Lower lobe of right lung (tissue), 2 donors: ENCODE measurements around the gene PHACTR1. TPM values are rescaled to one million over a fixed set of nuclear protein-coding genes. Genes with fewer than 3 reads are reported as not detected.
A peak's percentile ranks its signal among the peaks of the same experiment; 100 is the strongest.

Experiments used
- ATAC-seq, 2 donors: fragments of 200-7000 bp; cut with Tn5 transposase; one replicate each; pipeline ENCODE4 v1.9.1; 2020 to 2022; ENCODE audit warnings: mild to moderate bottlenecking in 2 of 2, moderate library complexity in 2 of 2
- DNase-seq: peaks from one replicate; pipeline ENCODE4 v3.0.0-alpha.2; 2020
- H3K27ac ChIP-seq: fragments of 200-600 bp; one replicate; pipeline ENCODE4 v1.8.0; 2022
- H3K27me3 ChIP-seq: fragments of 200-600 bp; one replicate; pipeline ENCODE4 v1.8.0; 2022; ENCODE audit warnings: low read depth
- H3K36me3 ChIP-seq: fragments of 200-600 bp; one replicate; pipeline ENCODE4 v1.8.0; 2022; ENCODE audit warnings: mild to moderate bottlenecking
- H3K4me1 ChIP-seq: fragments of 200-600 bp; one replicate; pipeline ENCODE4 v1.8.0; 2022
- H3K4me3 ChIP-seq: fragments of 200-600 bp; one replicate; pipeline ENCODE4 v1.8.0; 2022; ENCODE audit warnings: mild to moderate bottlenecking
- H3K9me3 ChIP-seq: fragments of 200-600 bp; one replicate; pipeline ENCODE4 v1.8.0; 2022
- CTCF ChIP-seq: fragments of 200-600 bp; IDR thresholded peaks from one replicate; pipeline ENCODE4 v1.8.0; 2022; ENCODE audit warnings: antibody characterized with exemption, mild to moderate bottlenecking
- intact Hi-C: fragments of 100-400 bp; cut with DNase I; formaldehyde crosslinking; loops from one replicate; pipeline ENCODE4 v1.11.0; 2022
- total RNA-seq: library from RNA; stranded (reverse); fragmentation: NEBNext Ultra II Directional; extraction: Animal tissue kit (Norgen Biotek cat#: 25700); gene quantifications from one replicate; pipeline ENCODE4 v1.2.1, GENCODE V29; 2021
- donor health status: DM: no; HTN: yes; CAD: no; lungs with severe emphysema.

PHACTR1 gene
- total RNA-seq, 1 donor from 2014 or later: 91.0 TPM

DNA sequence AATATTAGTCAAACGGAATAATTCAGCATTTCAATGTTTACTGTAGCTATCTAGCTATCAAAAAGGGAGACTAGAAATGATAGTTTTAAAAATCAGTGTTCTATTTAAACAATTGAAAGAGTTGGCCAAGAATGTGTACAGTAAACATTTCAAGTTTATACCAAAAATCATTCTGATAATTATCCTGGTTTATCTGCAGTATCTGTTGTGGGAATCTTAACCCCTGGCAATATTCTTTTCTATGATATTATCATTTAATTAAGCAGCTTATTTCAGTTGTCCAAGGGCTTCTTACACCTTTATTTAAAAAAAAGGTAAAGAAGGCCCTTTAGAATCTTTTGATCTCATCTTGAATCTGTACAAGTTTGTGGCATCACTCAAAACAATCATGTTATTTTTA lies 125.1 kb downstream of the PHACTR1 start:
- Histone ChIP-seq H3K4me3 (no peak overlapping the region), H3K27ac (no peak overlapping the region), H3K4me1 (no peaks in the 10 kb centered on the region), H3K9me3 (peaks cover 12% of the 10 kb centered on the region), H3K36me3 (no peaks in the 10 kb centered on the region), H3K27me3 (no peaks in the 10 kb centered on the region)
- DNase-seq (no peak), ATAC-seq (no peak)
- TF ChIP-seq CTCF: no peak
- intact Hi-C loops: no loop called here

DNA sequence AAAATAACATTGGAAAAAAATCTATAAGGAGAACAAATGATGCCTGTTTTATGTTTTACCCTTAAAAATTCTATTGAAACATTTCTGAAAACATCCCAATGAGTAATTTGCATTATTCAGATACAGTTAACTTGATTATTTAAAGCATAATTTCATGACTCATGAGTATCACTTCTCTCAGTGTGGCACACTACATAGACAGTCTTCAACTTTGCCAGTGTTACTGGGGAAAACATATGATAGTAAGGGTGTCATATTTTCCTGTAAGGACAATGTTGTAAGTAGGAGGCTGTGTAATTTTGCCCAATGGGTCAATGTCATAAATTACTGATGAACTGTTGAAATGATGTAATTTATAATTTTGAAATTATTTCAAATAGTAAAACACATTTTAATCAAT lies 125.5 kb downstream of the PHACTR1 start:
- intact Hi-C loops: no loop called here
- no peaks in the 10 kb centered on the region for H3K27me3 ChIP-seq
- no peak for TF ChIP-seq CTCF

GRCh38 chr6:12842658-12843057 lies 126.1 kb downstream of the PHACTR1 start:
- DNase-seq (no peak), ATAC-seq (no peak)
- no peak overlapping the region for H3K27ac ChIP-seq
- H3K4me3 ChIP-seq: no peak overlapping the region
- TF ChIP-seq CTCF: no peak
- no peaks in the 10 kb centered on the region for H3K4me1 ChIP-seq
- peaks cover 7% of the 10 kb centered on the region for H3K9me3 ChIP-seq
- H3K27me3 ChIP-seq: no peaks in the 10 kb centered on the region
- H3K36me3 ChIP-seq: no peaks in the 10 kb centered on the region
- intact Hi-C loops: no loop called here

More for the DNA sequence above, 125.5 kb downstream of the PHACTR1 start:
- DNase-seq (no peak), ATAC-seq (no peak)
- Histone ChIP-seq H3K9me3 (peaks cover 12% of the 10 kb centered on the region), H3K4me1 (no peaks in the 10 kb centered on the region), H3K4me3 (no peak overlapping the region), H3K27ac (no peak overlapping the region), H3K36me3 (no peaks in the 10 kb centered on the region)

GRCh38 chr6:12844284-12845223 lies 128.0 kb downstream of the PHACTR1 start:
- intact Hi-C loops: no loop called here
- H3K9me3 ChIP-seq: no peaks in the 10 kb centered on the region
- no peak for ATAC-seq
- no peak overlapping the region for H3K27ac ChIP-seq
- H3K36me3 ChIP-seq: no peaks in the 10 kb centered on the region
- no peak for DNase-seq
- no peaks in the 10 kb centered on the region for H3K27me3 ChIP-seq
- peak; percentile 46 for TF ChIP-seq CTCF
- no peaks in the 10 kb centered on the region for H3K4me1 ChIP-seq
- no peak overlapping the region for H3K4me3 ChIP-seq

DNA sequence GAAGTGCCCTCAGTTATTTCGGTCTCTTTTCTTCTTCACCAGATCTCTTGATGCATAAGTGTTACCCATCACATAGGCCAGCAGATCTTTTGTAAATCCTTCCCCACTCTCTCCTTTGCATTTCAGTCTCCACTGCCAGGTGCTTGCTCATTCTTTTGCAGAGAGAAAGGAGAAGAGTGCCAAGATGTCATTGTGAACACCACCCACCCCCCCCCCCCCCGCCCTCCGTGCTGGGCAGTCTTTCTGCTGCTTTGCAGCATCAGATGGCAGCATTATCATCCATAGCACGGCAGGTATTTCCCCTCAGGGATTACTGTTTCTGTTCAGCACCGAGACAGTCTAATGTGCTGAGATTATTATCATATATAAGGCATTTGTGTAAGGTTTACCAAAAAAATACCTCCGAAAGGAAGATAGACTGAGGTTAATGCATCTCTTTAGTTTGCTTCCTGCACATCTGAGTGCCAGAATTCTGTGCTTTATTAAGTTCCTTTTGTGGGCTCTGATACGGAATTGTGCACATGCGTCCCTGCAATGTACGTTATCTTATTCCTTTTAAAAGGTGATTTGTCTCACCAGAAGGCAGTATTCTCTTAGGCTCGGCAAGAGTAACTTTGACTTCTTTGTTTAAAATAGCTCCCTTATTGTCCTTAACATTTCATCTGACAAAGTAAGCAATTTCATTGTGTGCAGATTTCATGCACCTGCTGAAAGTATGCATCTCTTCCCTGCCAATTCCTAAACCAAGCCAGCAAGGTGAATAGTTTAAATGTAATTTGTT lies 128.8 kb downstream of the PHACTR1 start:
- no peak for TF ChIP-seq CTCF
- ATAC-seq (no peak), DNase-seq (no peak)
- no peaks in the 10 kb centered on the region for H3K9me3 ChIP-seq
- H3K36me3 ChIP-seq: no peaks in the 10 kb centered on the region
- no peaks in the 10 kb centered on the region for H3K4me1 ChIP-seq
- no peaks in the 10 kb centered on the region for H3K27me3 ChIP-seq
- H3K27ac ChIP-seq: no peak overlapping the region
- intact Hi-C loops: no loop called here
- H3K4me3 ChIP-seq: no peak overlapping the region
